HepG2 (cell line): ENCODE data around the gene APOM. TPM values are rescaled to one million over a fixed set of nuclear protein-coding genes. Genes with fewer than 3 reads are reported as not detected.
A peak's percentile ranks its signal among the peaks of the same experiment; 100 is the strongest.

Experiments used
- ATF2 ChIP-seq: sonication (generic); formaldehyde crosslinking; IDR thresholded peaks from 2 replicates; pipeline ENCODE4 v1.4.0; 2020; ENCODE audit warnings: missing genetic modification reagents
- EED ChIP-seq: sonication (generic); formaldehyde crosslinking; IDR thresholded peaks from 2 replicates; pipeline ENCODE4 v1.5.0; 2020; ENCODE audit warnings: mild to moderate bottlenecking, missing genetic modification reagents
- ELF3 ChIP-seq: IDR thresholded peaks from 2 replicates; pipeline ENCODE4 v1.6.1; 2016; ENCODE audit warnings: missing genetic modification reagents, missing compliant biosample characterization
- FOXA3 ChIP-seq: IDR thresholded peaks from 2 replicates; pipeline ENCODE4 v1.6.1; 2016; ENCODE audit warnings: missing genetic modification reagents, missing compliant biosample characterization
- NFIB ChIP-seq: sonication (generic); formaldehyde crosslinking; IDR thresholded peaks from 2 replicates; pipeline ENCODE4 v1.9.0; 2021; ENCODE audit warnings: missing genetic modification reagents, mild to moderate bottlenecking, borderline replicate concordance
- NFYC ChIP-seq: IDR thresholded peaks from 2 replicates; pipeline ENCODE4 v1.6.1; 2016; ENCODE audit warnings: missing genetic modification reagents, missing compliant biosample characterization
- PLRG1 ChIP-seq: fragments of 450-650 bp; conservative IDR thresholded peaks from 2 replicates; pipeline ENCODE4 v1.6.1; 2016
- ZBTB2 ChIP-seq: sonication (generic); formaldehyde crosslinking; IDR thresholded peaks from 2 replicates; pipeline ENCODE4 v1.8.0; 2022; ENCODE audit warnings: low read depth, missing genetic modification reagents
- ZC3H4 ChIP-seq: sonication (generic); formaldehyde crosslinking; IDR thresholded peaks from 2 replicates; pipeline ENCODE4 v1.4.0; 2020; ENCODE audit warnings: missing genetic modification reagents, borderline replicate concordance
- ZFP36 ChIP-seq: fragments of 150-350 bp; IDR thresholded peaks from 2 replicates; pipeline ENCODE4 v1.6.1; 2018; ENCODE audit warnings: borderline replicate concordance, low read length, low read depth; ENCODE audit not compliant: partially characterized antibody
- ZKSCAN8 ChIP-seq: IDR thresholded peaks from 2 replicates; pipeline ENCODE4 v1.6.1; 2016; ENCODE audit warnings: borderline replicate concordance, missing genetic modification reagents, missing compliant biosample characterization
- ZNF12 ChIP-seq: sonication (generic); formaldehyde crosslinking; IDR thresholded peaks from 2 replicates; pipeline ENCODE4 v1.5.0; 2020; ENCODE audit warnings: missing genetic modification reagents
- ZNF24 ChIP-seq: fragments of 450-650 bp; IDR thresholded peaks from 2 replicates; pipeline ENCODE4 v1.6.1; 2017; ENCODE audit warnings: antibody characterized with exemption, mild to moderate bottlenecking
- ZNF550 ChIP-seq: sonication (generic); formaldehyde crosslinking; IDR thresholded peaks from 2 replicates; pipeline ENCODE4 v1.4.0; 2020; ENCODE audit warnings: mild to moderate bottlenecking, missing genetic modification reagents, borderline replicate concordance
- ZNF576 ChIP-seq: sonication (generic); formaldehyde crosslinking; IDR thresholded peaks from 2 replicates; pipeline ENCODE4 v1.4.0; 2020; ENCODE audit warnings: mild to moderate bottlenecking, missing genetic modification reagents
- ZNF589 ChIP-seq: sonication (generic); formaldehyde crosslinking; conservative IDR thresholded peaks from 2 replicates; pipeline ENCODE4 v1.8.0; 2022; ENCODE audit warnings: mild to moderate bottlenecking, moderate library complexity, missing genetic modification reagents
- ZNF724P ChIP-seq: sonication (generic); formaldehyde crosslinking; IDR thresholded peaks from 2 replicates; pipeline ENCODE4 v1.8.0; 2022; ENCODE audit warnings: missing genetic modification reagents, borderline replicate concordance
- ZSCAN12 ChIP-seq: sonication (generic); formaldehyde crosslinking; IDR thresholded peaks from 2 replicates; pipeline ENCODE4 v1.9.0; 2021; ENCODE audit warnings: mild to moderate bottlenecking, missing genetic modification reagents
- polyA plus RNA-seq, 8 experiments: library from polyadenylated mRNA; depleted of rRNA in 3 of 8; stranded (reverse) in 7 of 8; unstranded in 1 of 8; fragments of >200 nt; fragmentation: Illumina TruSeq in 4 of 8; extraction: Trizol in 4 of 8; gene quantifications; 2 replicates each; pipeline versions ENCODE4 v1.2.1 to v1.2.3, GENCODE V29; 2011 to 2016; ENCODE audit warnings: low read depth in 4 of 8, missing spikeins in 1 of 8, mixed read lengths in 1 of 8; ENCODE audit not compliant: insufficient read depth in 1 of 8
- total RNA-seq, 5 experiments: library from RNA; depleted of rRNA; stranded (reverse); fragments of >200 nt; fragmentation: Illumina TruSeq; extraction: Trizol; gene quantifications; 2 replicates each; pipeline ENCODE4 v1.2.3, GENCODE V29; 2016; ENCODE audit warnings: low read depth in 1 of 5
- TF ChIP-seq, protein P1 (sequence below): sonication (generic); formaldehyde crosslinking; IDR thresholded peaks from 2 replicates; pipeline ENCODE4 v1.4.0; 2020; ENCODE audit warnings: mild to moderate bottlenecking, missing genetic modification reagents
- TF ChIP-seq, protein P2 (sequence below), 2 experiments: sonication (generic) in 1 of 2; formaldehyde crosslinking in 1 of 2; IDR thresholded peaks; 2 replicates each; pipeline versions ENCODE4 v1.5.1 to v1.6.1; 2011 to 2020; ENCODE audit warnings: borderline replicate concordance in 1 of 2, low read depth in 1 of 2, low read length in 1 of 2, mild to moderate bottlenecking in 1 of 2, missing genetic modification reagents in 1 of 2, moderate library complexity in 1 of 2
- TF ChIP-seq, protein P3 (sequence below): sonication (generic); formaldehyde crosslinking; IDR thresholded peaks from 2 replicates; pipeline ENCODE4 v1.4.0; 2020; ENCODE audit warnings: mild to moderate bottlenecking, missing genetic modification reagents, borderline replicate concordance

The APOM gene
- total and polyA plus RNA-seq, 2 of the 13 experiments (the other 11 are each of a cell fraction or from before 2014, with no cell fraction given), result 98.2 to 1,140 TPM

- TF ChIP-seq ZBTB2 (no peak), PLRG1 (no peak), ATF2 (no peak; the same call in 1 of the 2 replicates), ZKSCAN8 (CRISPR knock-in tag) (no peak), ELF3 (CRISPR knock-in tag) (peak; percentile 80), ZNF589 (CRISPR knock-in tag) (0 out of 2 replicates have a peak, but pooled peaks have one; percentile 47), ZNF24 (no peak), ZNF12 (CRISPR knock-in tag) (no peak), ZNF724P (CRISPR knock-in tag) (peak; percentile 71; the same call in 1 of the 2 replicates), FOXA3 (CRISPR knock-in tag) (no peak; the same call in 1 of the 2 replicates), ZSCAN12 (CRISPR knock-in tag) (peak; percentile 85; the same call in 1 of the 2 replicates), ZFP36 (no peak), ZNF576 (CRISPR knock-in tag) (peak; percentile 90; the same call in 1 of the 2 replicates), NFYC (peak; percentile 69), ZC3H4 (no peak; the same call in 1 of the 2 replicates), EED (no peak; the same call in 1 of the 2 replicates), NFIB (CRISPR knock-in tag) (no peak; the same call in 1 of the 2 replicates), ZNF550 (no peak; the same call in none of the 2 replicates)
- TF ChIP-seq, protein P1, sequence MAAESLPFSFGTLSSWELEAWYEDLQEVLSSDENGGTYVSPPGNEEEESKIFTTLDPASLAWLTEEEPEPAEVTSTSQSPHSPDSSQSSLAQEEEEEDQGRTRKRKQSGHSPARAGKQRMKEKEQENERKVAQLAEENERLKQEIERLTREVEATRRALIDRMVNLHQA (CRISPR knock-in tag), result no peak
- TF ChIP-seq, protein P2, sequence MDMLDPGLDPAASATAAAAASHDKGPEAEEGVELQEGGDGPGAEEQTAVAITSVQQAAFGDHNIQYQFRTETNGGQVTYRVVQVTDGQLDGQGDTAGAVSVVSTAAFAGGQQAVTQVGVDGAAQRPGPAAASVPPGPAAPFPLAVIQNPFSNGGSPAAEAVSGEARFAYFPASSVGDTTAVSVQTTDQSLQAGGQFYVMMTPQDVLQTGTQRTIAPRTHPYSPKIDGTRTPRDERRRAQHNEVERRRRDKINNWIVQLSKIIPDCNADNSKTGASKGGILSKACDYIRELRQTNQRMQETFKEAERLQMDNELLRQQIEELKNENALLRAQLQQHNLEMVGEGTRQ (IDR thresholded peaks at IDR 0.05; ENCODE audit: low read depth, low read length), result peak; percentile 61
- TF ChIP-seq, protein P2 (CRISPR knock-in tag; IDR thresholded peaks at IDR 0.05; ENCODE audit: borderline replicate concordance), result peak; percentile 75
- TF ChIP-seq, protein P3, sequence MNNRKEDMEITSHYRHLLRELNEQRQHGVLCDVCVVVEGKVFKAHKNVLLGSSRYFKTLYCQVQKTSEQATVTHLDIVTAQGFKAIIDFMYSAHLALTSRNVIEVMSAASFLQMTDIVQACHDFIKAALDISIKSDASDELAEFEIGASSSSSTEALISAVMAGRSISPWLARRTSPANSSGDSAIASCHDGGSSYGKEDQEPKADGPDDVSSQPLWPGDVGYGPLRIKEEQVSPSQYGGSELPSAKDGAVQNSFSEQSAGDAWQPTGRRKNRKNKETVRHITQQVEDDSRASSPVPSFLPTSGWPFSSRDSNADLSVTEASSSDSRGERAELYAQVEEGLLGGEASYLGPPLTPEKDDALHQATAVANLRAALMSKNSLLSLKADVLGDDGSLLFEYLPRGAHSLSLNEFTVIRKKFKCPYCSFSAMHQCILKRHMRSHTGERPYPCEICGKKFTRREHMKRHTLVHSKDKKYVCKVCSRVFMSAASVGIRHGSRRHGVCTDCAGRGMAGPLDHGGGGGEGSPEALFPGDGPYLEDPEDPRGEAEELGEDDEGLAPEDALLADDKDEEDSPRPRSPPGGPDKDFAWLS, result peak; percentile 71
Observed at GRCh38 chr6:31665501-31666336, 10.0 kb downstream of the APOM start, which contains the start of gene CSNK2B (continued).
